NCI-H1417 treated with DMSO at 0.1 percent for 48 hours (cell line): ENCODE results near the gene HS1BP3.

Source experiments
- DNase-seq: peaks from one replicate; lab custom pipeline; 2025; lab: John Stamatoyannopoulos, UW

HS1BP3 gene

GRCh38 chr2:20674974-20675679 lies 24.2 kb upstream of the HS1BP3 start:
- DNase-seq = no peak

- DNase-seq = no peak
Measured at GRCh38 chr2:20674309-20674965, 23.5 kb upstream of the HS1BP3 start.

- no peak for DNase-seq
Measured at GRCh38 chr2:20673686-20674308, 22.9 kb upstream of the HS1BP3 start.

- no peak for DNase-seq
Measured at GRCh38 chr2:20672201-20672951, 21.5 kb upstream of the HS1BP3 start.

GRCh38 chr2:20671736-20672080 lies 20.8 kb upstream of the HS1BP3 start:
- no peak for DNase-seq

GRCh38 chr2:20671036-20671735 lies 20.3 kb upstream of the HS1BP3 start:
- DNase-seq = no peak

GRCh38 chr2:20670315-20671035 lies 19.6 kb upstream of the HS1BP3 start:
- no peak for DNase-seq

GRCh38 chr2:20669562-20670314 lies 18.8 kb upstream of the HS1BP3 start:
- no peak for DNase-seq

GRCh38 chr2:20668871-20669475 lies 18.1 kb upstream of the HS1BP3 start:
- DNase-seq = no peak

GRCh38 chr2:20668451-20668850 lies 17.6 kb upstream of the HS1BP3 start:
- DNase-seq = no peak

GRCh38 chr2:20667531-20668401 lies 16.9 kb upstream of the HS1BP3 start:
- DNase-seq = no peak

GRCh38 chr2:20667151-20667530 lies 16.2 kb upstream of the HS1BP3 start:
- DNase-seq = no peak

- no peak for DNase-seq
Measured at GRCh38 chr2:20666304-20667150, 15.6 kb upstream of the HS1BP3 start, which contains the start of gene GDF7. Gene GDF7, plus strand, starts transcription at chr2:20667144. Its CDS starts 96 bp downstream, at chr2:20667240.

GRCh38 chr2:20666005-20666303 lies 15.1 kb upstream of the HS1BP3 start:
- DNase-seq = no peak

- no peak for DNase-seq
Measured at GRCh38 chr2:20665243-20666004, 14.5 kb upstream of the HS1BP3 start.

GRCh38 chr2:20664431-20665242 lies 13.7 kb upstream of the HS1BP3 start:
- no peak for DNase-seq

- DNase-seq = no peak
Measured at GRCh38 chr2:20664071-20664390, 13.1 kb upstream of the HS1BP3 start.
